ENCODE results near the gene TRMT10A. TPM values are rescaled to one million over a fixed set of nuclear protein-coding genes. Genes with fewer than 3 reads are reported as not detected.

The TRMT10A gene, protein sequence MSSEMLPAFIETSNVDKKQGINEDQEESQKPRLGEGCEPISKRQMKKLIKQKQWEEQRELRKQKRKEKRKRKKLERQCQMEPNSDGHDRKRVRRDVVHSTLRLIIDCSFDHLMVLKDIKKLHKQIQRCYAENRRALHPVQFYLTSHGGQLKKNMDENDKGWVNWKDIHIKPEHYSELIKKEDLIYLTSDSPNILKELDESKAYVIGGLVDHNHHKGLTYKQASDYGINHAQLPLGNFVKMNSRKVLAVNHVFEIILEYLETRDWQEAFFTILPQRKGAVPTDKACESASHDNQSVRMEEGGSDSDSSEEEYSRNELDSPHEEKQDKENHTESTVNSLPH
- 5.5 and 7.4 TPM in 2 replicates for total RNA-seq

DNA sequence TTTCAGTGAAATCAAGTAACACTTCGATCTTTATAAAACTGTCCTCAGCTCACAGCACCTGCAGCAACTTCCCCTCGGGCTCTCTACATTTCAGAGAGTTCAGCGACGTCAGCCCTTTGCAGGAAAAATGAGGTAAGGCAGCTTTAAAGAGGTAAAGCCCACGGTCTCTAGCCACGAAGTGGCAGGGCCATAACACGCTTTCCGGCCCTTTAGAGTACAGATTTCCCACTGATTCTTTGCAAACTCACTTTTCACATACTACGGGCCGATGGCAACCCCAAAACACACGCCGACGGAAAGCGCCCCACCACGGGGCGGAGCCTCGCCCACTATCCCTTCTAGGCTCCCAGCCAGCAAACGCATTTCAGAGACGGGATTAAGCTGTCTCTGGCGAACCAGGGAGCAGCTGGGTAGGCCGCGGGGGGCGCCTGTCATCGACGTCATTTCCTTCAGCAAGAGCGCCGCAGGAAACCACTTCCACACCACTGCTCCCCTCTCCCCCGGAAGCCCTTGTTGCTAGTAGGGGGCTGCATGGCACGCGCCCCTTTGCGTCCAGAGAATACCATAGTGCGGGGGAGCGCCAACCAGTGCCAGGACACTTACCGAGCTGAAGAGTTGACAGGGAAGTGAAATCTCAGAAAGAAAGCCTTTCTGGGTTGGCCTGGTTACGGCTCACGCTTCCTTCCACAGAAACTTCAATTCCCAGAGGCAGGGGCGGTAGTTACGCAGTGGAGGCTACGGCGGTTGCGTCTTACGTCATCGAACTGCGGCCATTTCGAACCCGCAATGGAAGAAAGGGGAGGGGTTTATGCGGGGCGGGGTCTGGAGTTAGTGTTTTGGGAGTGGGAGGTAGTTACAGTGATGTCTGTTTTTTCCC, at the start of gene TRMT10A:
TSS of gene TRMT10A (minus strand) at position 730 of the 877 bp plus-strand sequence. CDS start 4,701 bp downstream, outside the sequence.

DNA sequence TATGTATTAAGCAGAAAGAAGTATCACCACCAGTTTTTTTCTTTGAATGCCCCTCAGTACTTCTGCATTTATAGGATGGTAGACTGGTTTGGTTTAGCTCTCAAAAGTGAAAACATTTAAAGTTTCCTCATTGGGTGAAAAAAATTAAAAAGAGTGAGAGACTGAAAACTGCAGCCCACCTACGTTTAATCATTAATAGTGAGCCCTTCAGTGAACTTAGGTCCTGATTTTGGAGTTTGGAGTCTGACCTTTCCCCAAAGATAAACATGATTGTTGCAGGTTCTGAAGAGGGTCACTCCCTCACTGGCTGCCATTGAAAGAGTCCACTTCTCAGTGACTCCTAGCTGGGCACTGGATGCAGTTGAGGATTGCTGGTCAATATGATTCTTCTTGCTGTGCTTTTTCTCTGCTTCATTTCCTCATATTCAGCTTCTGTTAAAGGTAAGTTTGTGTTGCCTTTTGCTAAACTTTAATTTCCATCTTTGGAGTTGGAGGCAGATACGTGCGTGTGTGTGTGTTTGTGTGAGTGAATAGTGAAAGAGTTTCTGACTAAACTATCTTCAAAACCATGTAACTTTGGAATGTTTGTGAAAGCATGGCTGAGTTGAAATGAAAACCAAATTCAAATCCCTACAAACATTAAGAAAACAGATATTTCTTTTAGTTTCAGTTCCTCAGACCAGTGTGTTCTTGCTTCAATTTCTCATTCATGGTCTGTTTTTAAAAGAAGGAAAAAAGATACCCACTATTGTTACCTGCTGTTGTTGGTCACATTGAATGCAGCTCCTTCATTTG, 10.9 kb upstream of the TRMT10A start, which contains the start of gene MTTP:
TSS of gene MTTP (plus strand) at position 295 of the 795 bp plus-strand sequence. CDS start at position 381, 86 bp downstream.

DNA sequence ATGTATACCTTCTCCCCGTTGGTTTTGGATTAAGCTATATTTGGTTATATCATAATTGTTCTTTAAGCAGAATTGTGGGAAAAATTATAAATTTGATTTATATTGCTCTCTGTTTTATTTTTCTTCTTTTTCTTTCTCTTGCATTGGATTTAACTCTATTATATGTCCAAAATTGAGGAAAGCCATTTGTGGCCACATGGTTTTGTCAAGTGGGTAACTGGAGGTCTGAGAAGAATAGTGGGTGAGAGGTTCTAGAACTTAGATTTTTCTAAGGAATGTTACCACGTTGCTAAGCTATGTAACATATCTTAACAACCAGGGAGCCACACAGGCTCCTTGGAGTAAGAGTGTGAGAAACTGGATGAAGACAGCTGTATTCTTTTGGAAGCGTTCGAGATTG, 53.1 kb downstream of the TRMT10A start, which contains the start of gene C4orf17:
TSS of gene C4orf17 (plus strand) at position 301 of the 400 bp plus-strand sequence. CDS start 2,061 bp downstream, outside the sequence.

Other genes starting within 250 kb of the TRMT10A start
- gene ADH1B, start 242.6 kb downstream of the TRMT10A start, total RNA-seq, result 17.2 and 497 TPM in 2 replicates
- gene ADH1C, start 211.3 kb downstream of the TRMT10A start, total RNA-seq, result 0.20 and 0.73 TPM in 2 replicates
- not detected in 2 replicates for gene ADH7, start 128.7 kb downstream of the TRMT10A start, total RNA-seq
- gene C4orf17, start 53.0 kb downstream of the TRMT10A start, total RNA-seq, result not detected in 2 replicates
- not detected in 2 replicates for gene MTTP, start 10.8 kb upstream of the TRMT10A start, total RNA-seq
- not detected in 2 replicates for gene C4orf54, start 93.8 kb upstream of the TRMT10A start, total RNA-seq

Measured in subcutaneous preadipocyte (primary cell).